Measurements from ENCODE around the gene AMBRA1. TPM values are rescaled to one million over a fixed set of nuclear protein-coding genes. Genes with fewer than 3 reads are reported as not detected.

Gene AMBRA1
- total and polyA plus RNA-seq, 2 of the 8 experiments (the other 6 are each of a cell fraction or from before 2014, with no cell fraction given) = 14.2 to 37.4 TPM

DNA sequence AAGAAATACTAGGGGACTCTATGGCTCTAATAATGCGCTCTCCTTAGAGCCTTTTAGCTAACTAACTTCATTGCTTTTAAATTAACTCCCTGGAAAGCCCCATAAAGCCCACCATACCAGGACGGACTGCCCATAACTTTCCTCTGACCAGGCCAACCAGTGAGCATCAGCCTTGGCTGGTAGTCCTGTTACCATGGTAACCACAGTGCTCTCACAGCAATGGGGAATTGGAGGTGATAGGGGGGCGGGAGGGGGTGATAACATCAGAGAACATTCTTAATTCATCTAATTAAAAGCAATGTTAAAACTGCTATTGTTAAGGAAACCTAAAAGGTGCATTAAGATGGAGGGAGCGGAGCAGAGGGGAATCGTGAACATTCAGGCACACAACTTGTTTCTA lies 175.1 kb downstream of the AMBRA1 start:
- H3K79me2 ChIP-seq (ENCODE audit: control insufficient read depth in 1 of 2, insufficient read depth in 2 of 2, low read length in 2 of 2) = no peaks in the 10 kb centered on the region
- H3K27ac ChIP-seq (ENCODE audit: low read depth, low read length) = no peak overlapping the region
- H3K4me1 ChIP-seq (replicated peaks in 1 of 4; ENCODE audit: control insufficient read depth in 3 of 4, insufficient read depth in 4 of 4, low read length in 3 of 4) = 0 out of 7 replicates have a peak, but pooled peaks cover 0 to 2% (median 0%) of the 10 kb centered on the region in 4 experiments
- H3K9ac ChIP-seq (replicated peaks in 1 of 4; ENCODE audit: extremely low read depth in 1 of 4, low read depth in 3 of 4, low read length in 3 of 4) = no peak overlapping the region
- H3K23ac ChIP-seq (ENCODE audit: insufficient read length) = no peak overlapping the region
- no peak overlapping the region for H2BK120ac ChIP-seq (replicated peaks; ENCODE audit: low read depth, low read length)
- no peaks in the 10 kb centered on the region for H3K9me3 ChIP-seq (ENCODE audit: insufficient read depth in 2 of 2, low read depth in 1 of 2, low read length in 1 of 2)
- H2BK5ac ChIP-seq (ENCODE audit: low read depth, low read length) = no peak overlapping the region
- H3K23me2 ChIP-seq (ENCODE audit: low read depth, low read length) = no peaks in the 10 kb centered on the region
- WGBS, 2 experiments (ENCODE audit: extremely low coverage in 1 of 2, insufficient coverage in 1 of 2, insufficient read length in 1 of 2, insufficient replicate concordance in 2 of 2, low coverage in 1 of 2, low lambda C conversion rate in 2 of 2, missing lambda C conversion rate in 1 of 2) = 88% methylated on average over 5 of the region's 5 CpGs; no CpG with 5 or more reads in 1 of the 2 experiments
- H3K36me3 ChIP-seq (ENCODE audit: control insufficient read depth in 2 of 4, insufficient read depth in 4 of 4, low read length in 3 of 4) = peaks cover 0 to 6% (median 1%) of the 10 kb centered on the region in 4 experiments; a peak in 5 of 8 replicates
- no peak overlapping the region for H2BK20ac ChIP-seq (ENCODE audit: low read length)
- no peak overlapping the region for H3K4me3 ChIP-seq (ENCODE audit: extremely low read depth in 1 of 4, insufficient read depth in 2 of 4, low read depth in 3 of 4, low read length in 4 of 4)
- no peaks in the 10 kb centered on the region for H3K79me1 ChIP-seq (ENCODE audit: low read depth, low read length)
- no peaks in the 10 kb centered on the region for H3K27me3 ChIP-seq (replicated peaks in 1 of 4; ENCODE audit: control insufficient read depth in 3 of 4, extremely low read depth in 1 of 4, insufficient read depth in 3 of 4, low read length in 3 of 4)
- peaks cover 0 to 5% of the 10 kb centered on the region in 2 experiments for H4K20me1 ChIP-seq (replicated peaks in 1 of 2; ENCODE audit: control insufficient read depth in 1 of 2, insufficient read depth in 2 of 2, low read length in 2 of 2)
- ChIA-PET POLR2A (ENCODE audit: partially characterized antibody) (interaction anchor here (1.0 kb wide), 1 partner anchor 31 kb away, joined by 3 read pairs; no protein-coding TSS in a partner anchor), CTCF (ENCODE audit: partially characterized antibody) (interaction anchor here (0.9 to 2.4 kb wide), 2 partner anchors 9 to 71 kb away, joined by 4 to 9 read pairs; no protein-coding TSS in a partner anchor)
- H4K8ac ChIP-seq (ENCODE audit: extremely low read depth, insufficient read depth, low read length) = no peak overlapping the region; the same call in 1 of the 2 replicates
- H2AK5ac ChIP-seq (ENCODE audit: low read depth, low read length) = no peak overlapping the region
- no peak overlapping the region for H2BK12ac ChIP-seq (ENCODE audit: low read depth, low read length)
- H2AFZ ChIP-seq (ENCODE audit: low read length) = no peak overlapping the region
- no peak overlapping the region for H4K91ac ChIP-seq (replicated peaks; ENCODE audit: insufficient read length, low read length)
- no peak for FAIRE-seq
- no peak overlapping the region for H3K56ac ChIP-seq (replicated peaks; ENCODE audit: insufficient read length, low read depth, low read length)
- no peak overlapping the region for H3K4me2 ChIP-seq (ENCODE audit: insufficient read depth in 1 of 2, low read depth in 2 of 2, low read length in 2 of 2)
- no peak overlapping the region for H3K4ac ChIP-seq (replicated peaks; ENCODE audit: insufficient read length, low read depth, low read length)
- no peak for DNase-seq (ENCODE audit: low read depth in 1 of 2, low spot score in 2 of 2)
- no peak overlapping the region for H3K18ac ChIP-seq (ENCODE audit: extremely low read depth, low read length)
- no peak overlapping the region for H2BK15ac ChIP-seq (ENCODE audit: low read length)
- no peak overlapping the region for H3K14ac ChIP-seq (ENCODE audit: insufficient read length)
- no peak overlapping the region for H4K5ac ChIP-seq (ENCODE audit: insufficient read length, low read depth, low read length)
- TF ChIP-seq BCL11A (IDR thresholded peaks at IDR 0.05; ENCODE audit: low read depth in 2 of 2, low read length in 2 of 2) (no peak), GTF2F1 (IDR thresholded peaks at IDR 0.05; ENCODE audit: borderline replicate concordance, low read depth, low read length) (no peak), KDM4A (IDR thresholded peaks at IDR 0.05; ENCODE audit: low read depth, low read length, severe bottlenecking) (no peak), BRCA1 (IDR thresholded peaks at IDR 0.05; ENCODE audit: low read depth, low read length) (no peak), EP300 (IDR thresholded peaks at IDR 0.05; ENCODE audit: borderline replicate concordance in 1 of 2, low read depth in 2 of 2, low read length in 2 of 2) (no peak), TCF12 (IDR thresholded peaks at IDR 0.05; ENCODE audit: low read depth, low read length) (no peak), RAD21 (IDR thresholded peaks at IDR 0.05 in 1 of 2, conservative IDR thresholded peaks at IDR 0.05 in 1 of 2; ENCODE audit: low read depth in 2 of 2, low read length in 2 of 2) (no peak), NANOG (IDR thresholded peaks at IDR 0.05; ENCODE audit: insufficient read depth, low read depth, low read length, poor library complexity, severe bottlenecking) (no peak), ASH2L (IDR thresholded peaks at IDR 0.05; ENCODE audit: low read length) (no peak), SIN3A (conservative IDR thresholded peaks at IDR 0.05 in 1 of 2, IDR thresholded peaks at IDR 0.05 in 1 of 2; ENCODE audit: low read depth in 1 of 2, low read length in 2 of 2) (no peak), POLR2AphosphoS5 (IDR thresholded peaks at IDR 0.05; ENCODE audit: low read depth, low read length) (no peak), SAP30 (IDR thresholded peaks at IDR 0.05; ENCODE audit: insufficient read depth, insufficient replicate concordance, low read length) (no peak), CBX5 (IDR thresholded peaks at IDR 0.05; ENCODE audit: low read depth, low read length) (no peak)

Measured in H1 (cell line).